PC-9 (cell line): ENCODE results near the gene CCDC88C.

ENCODE experiments used
- EZH2 ChIP-seq: fragments of 200-600 bp; sonication (generic); IDR thresholded peaks from 2 replicates; pipeline ENCODE4 v1.8.0; 2017; ENCODE audit warnings: antibody characterized with exemption, low read depth
- TF ChIP-seq, protein P1 (sequence below): fragments of 200-600 bp; sonication (generic); conservative IDR thresholded peaks from 2 replicates; pipeline ENCODE4 v1.6.1; 2017; ENCODE audit warnings: mixed run types, antibody characterized with exemption, mild to moderate bottlenecking, moderate library complexity

GRCh38 chr14:91229743-91230200 lies 187.8 kb downstream of the CCDC88C start:
- TF ChIP-seq, protein P1, sequence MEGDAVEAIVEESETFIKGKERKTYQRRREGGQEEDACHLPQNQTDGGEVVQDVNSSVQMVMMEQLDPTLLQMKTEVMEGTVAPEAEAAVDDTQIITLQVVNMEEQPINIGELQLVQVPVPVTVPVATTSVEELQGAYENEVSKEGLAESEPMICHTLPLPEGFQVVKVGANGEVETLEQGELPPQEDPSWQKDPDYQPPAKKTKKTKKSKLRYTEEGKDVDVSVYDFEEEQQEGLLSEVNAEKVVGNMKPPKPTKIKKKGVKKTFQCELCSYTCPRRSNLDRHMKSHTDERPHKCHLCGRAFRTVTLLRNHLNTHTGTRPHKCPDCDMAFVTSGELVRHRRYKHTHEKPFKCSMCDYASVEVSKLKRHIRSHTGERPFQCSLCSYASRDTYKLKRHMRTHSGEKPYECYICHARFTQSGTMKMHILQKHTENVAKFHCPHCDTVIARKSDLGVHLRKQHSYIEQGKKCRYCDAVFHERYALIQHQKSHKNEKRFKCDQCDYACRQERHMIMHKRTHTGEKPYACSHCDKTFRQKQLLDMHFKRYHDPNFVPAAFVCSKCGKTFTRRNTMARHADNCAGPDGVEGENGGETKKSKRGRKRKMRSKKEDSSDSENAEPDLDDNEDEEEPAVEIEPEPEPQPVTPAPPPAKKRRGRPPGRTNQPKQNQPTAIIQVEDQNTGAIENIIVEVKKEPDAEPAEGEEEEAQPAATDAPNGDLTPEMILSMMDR, result no peak
- TF ChIP-seq EZH2, result no peak
